ACHN (cell line): ENCODE measurements around the gene ARHGAP10.

Experiments
- DNase-seq: peaks from one replicate; pipeline ENCODE4 v3.0.0-alpha.2; 2015
- in situ Hi-C: cut with HindIII; loops from 2 replicates; pipeline ENCODE4 v1.10.0; 2017; ENCODE audit warnings: low sequenced_read_pairs, low pct_ligation_motif_present, low pct_unique_long_range_greater_than_20kb

Gene ARHGAP10

DNA sequence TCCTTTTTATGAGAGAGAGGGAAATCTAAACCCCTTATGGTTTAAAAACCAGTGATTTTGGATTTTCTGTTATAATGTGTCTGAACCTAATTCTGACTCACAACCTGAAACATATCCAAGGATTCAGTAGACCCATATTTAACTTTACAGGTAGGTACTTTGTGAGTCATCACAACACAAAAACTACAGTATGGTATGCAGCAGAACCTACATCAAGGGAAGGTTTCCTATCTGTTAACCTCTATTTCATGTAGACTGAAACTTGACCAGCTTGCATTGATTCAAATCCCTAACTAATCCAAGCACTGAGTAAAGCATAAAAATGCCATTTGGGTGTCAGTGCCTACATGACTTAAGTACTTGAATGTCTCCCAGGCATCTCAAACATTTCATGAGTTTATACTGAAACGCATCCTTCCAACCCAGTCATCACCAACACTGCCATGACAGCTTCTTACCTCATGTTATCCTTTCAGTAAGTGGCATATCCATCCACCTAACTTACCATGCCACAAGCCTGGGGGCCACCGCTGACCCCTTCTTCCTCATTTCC is 4.3 kb upstream of the ARHGAP10 start:
- in situ Hi-C loops = no loop called here
- DNase-seq = no peak

DNA sequence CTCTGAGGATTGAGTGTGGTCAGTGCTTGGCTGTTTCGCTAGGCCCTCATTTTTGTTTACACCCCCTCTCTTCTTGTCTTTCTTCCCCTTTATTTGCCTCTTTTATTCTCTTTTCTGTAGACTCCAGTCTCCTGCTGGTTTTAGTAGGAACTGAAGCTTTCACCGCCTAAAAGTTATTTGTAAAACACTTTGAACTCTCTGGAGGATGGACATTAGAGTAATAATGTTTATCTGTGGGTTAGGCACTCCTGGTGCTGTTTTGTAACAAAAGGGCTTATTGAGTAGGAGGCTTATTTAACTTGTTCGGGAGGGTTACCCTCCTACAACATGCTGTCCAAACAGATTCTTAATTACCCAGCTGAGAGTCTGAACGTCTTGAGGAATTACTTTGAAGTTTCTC is 1.6 kb upstream of the ARHGAP10 start:
- peak; percentile 10 for DNase-seq
- in situ Hi-C loops = no loop called here

GRCh38 chr4:147732518-147733235 is 789 bp downstream of the ARHGAP10 start:
- in situ Hi-C loops = no loop called here

DNA sequence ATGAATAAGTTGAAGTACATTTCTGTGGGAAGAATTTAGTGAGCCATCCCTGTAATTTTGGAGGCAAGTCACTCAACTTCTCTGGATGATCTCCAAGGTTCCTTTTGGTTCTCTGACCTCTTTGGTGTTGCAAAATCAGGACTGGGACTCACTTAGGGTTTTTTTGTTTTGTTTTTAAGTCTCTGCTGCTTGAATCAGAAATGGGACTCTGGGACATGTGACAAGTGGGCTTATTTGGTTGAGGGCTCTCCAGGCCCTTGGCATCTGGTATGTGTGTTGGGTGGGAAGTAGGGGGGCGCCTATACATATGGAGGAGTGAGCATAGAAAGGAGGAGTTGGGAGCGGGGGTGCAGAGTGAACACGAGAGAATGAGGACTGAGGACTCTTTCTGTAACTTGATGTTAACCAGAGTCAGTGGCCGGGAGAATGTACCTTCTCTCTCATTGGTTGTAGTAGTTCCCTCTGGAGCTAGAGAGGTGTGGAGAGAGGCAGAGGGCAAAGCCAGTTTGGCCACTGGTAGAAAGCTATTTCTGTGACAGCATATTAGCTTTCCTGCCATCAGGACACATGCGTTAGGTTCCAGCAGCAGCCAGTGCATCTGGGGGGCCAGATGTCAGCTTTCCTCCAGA is 1.9 kb downstream of the ARHGAP10 start:
- in situ Hi-C loops = no loop called here
- peak; percentile 26 for DNase-seq

More at GRCh38 chr4:147732518-147733235, 789 bp downstream of the ARHGAP10 start:
- peak; percentile 52 for DNase-seq

GRCh38 chr4:147734496-147734895 is 2.6 kb downstream of the ARHGAP10 start:
- in situ Hi-C loops = no loop called here
- DNase-seq = no peak

- DNase-seq = no peak
- in situ Hi-C loops = no loop called here
Measured at GRCh38 chr4:147735413-147736301, 3.8 kb downstream of the ARHGAP10 start.

DNA sequence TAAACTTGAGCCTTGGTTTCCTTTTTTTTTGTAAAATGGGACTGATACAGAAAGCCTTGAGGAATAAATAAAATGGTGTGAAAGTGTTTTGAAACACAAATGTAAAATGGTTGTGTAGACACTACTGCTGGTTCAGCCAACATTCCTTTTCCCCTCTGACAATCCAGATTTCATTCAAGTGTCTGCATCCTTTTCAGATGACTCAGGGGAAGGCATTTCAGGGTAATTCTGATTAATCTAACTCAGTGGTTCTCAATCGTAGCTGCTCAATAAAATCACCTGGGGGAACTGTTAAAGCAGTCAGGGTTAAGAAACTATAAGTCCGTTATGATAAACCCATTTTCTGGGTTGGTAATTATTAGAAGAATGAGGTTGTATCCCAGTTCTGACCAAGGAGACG is 4.6 kb downstream of the ARHGAP10 start:
- DNase-seq = peak; percentile 86
- in situ Hi-C loops = no loop called here

DNA sequence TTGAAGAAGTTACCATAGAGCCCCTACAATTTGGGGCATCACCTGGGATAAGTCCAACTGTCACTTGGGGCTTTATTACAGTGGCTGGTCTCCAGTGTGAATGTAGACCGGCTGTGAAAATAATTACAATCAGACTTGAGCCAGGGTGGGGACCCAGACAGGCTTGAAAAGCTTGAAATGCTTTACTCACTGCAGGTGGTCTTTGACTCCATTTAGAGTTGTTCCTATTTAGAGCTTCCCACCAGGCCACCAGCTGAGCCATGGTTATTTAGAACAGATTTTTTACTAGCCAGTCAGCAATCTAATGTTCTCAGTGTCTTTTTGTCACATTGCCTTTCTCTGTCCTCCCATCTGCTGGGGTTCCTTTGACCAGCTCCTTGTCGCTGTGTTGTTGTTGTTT is 5.7 kb downstream of the ARHGAP10 start:
- DNase-seq = no peak
- in situ Hi-C loops = no loop called here

- no peak for DNase-seq
Measured at GRCh38 chr4:147739239-147739823, 7.4 kb downstream of the ARHGAP10 start.

GRCh38 chr4:147740176-147740575 is 8.3 kb downstream of the ARHGAP10 start:
- no peak for DNase-seq
- in situ Hi-C loops = no loop called here

More at GRCh38 chr4:147739239-147739823, 7.4 kb downstream of the ARHGAP10 start:
- in situ Hi-C loops = no loop called here

GRCh38 chr4:147741190-147741788 is 9.4 kb downstream of the ARHGAP10 start:
- in situ Hi-C loops = no loop called here
- no peak for DNase-seq

- no peak for DNase-seq
- in situ Hi-C loops = no loop called here
Measured at GRCh38 chr4:147747787-147748454, 16.0 kb downstream of the ARHGAP10 start.

DNA sequence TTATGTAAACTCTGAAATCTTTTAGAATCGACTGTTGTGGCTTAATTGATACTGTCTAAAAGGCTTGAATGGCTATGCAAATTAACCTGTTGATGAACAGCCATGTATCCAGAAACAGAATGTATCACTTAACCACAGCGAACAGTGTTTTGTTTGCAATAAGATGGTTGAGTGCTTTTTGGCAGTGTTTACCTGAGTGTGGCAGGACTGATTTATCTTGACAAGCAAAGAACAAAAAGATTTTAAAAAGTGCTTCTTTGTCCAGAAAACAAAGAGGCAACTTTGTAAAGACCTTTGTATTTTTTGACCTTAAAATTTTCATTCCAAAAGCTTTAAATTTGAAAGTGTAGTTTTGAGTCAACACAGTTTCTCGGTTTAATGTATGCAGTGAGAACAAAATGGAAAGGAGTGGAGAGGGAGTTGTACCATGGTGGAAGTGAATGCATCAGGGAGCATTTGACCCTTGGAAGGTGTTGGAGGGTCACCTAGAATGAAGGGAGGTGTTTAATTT is 18.0 kb downstream of the ARHGAP10 start:
- in situ Hi-C loops = no loop called here
- no peak for DNase-seq

DNA sequence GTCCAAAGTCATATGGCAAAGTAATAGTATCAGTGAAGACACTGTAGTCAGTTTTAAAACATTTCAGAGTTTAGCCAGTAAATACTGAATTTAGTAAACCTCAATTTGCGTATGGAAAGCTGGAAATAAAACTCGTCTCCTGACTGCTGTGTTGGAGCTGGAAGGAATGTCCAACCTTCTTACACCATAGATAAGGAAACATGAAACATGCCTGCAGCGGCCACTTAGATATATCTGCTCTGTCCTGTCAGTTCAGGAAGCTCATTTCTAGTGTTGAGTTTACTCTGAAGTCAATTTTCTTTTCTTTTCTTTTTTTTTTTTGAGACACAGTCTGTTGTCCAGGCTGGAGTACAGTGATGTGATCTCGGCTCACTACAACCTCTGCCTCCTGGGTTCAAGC is 21.2 kb downstream of the ARHGAP10 start:
- DNase-seq = no peak
- in situ Hi-C loops = no loop called here

DNA sequence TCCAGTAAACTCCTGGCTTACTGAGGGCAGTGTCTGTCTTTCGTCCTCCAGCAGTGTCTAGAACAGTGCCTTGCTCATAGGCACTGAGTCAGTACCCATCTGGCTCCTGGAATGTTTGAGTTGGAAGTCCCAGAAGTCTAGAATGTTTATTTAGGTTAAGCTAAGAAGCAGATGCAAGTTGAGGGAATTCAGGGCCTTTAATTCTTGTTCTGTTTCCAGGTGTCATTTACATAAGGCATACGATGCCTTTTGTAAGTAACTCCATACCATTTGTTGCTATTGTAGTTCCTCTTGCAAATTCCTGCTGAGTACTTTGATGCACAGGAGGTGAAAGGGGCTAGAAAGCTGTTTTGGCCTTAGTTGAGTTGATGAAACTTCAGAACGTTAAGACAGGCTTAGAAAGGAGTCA is 22.2 kb downstream of the ARHGAP10 start:
- in situ Hi-C loops = no loop called here
- DNase-seq = no peak

GRCh38 chr4:147755561-147756295 is 23.8 kb downstream of the ARHGAP10 start:
- no peak for DNase-seq
- in situ Hi-C loops = no loop called here

- in situ Hi-C loops = no loop called here
Measured at GRCh38 chr4:147756417-147756816, 24.5 kb downstream of the ARHGAP10 start.

More at GRCh38 chr4:147756417-147756816, 24.5 kb downstream of the ARHGAP10 start:
- no peak for DNase-seq
